ENCODE results near the gene PROSER1. TPM values are rescaled to one million over a fixed set of nuclear protein-coding genes. Genes with fewer than 3 reads are reported as not detected.

Gene PROSER1
- total and polyA plus RNA-seq, 10 of the 15 experiments (the other 5 are each of a cell fraction or from before 2014, with no cell fraction given): 14.3 to 66.0 (median 26.9) TPM

DNA sequence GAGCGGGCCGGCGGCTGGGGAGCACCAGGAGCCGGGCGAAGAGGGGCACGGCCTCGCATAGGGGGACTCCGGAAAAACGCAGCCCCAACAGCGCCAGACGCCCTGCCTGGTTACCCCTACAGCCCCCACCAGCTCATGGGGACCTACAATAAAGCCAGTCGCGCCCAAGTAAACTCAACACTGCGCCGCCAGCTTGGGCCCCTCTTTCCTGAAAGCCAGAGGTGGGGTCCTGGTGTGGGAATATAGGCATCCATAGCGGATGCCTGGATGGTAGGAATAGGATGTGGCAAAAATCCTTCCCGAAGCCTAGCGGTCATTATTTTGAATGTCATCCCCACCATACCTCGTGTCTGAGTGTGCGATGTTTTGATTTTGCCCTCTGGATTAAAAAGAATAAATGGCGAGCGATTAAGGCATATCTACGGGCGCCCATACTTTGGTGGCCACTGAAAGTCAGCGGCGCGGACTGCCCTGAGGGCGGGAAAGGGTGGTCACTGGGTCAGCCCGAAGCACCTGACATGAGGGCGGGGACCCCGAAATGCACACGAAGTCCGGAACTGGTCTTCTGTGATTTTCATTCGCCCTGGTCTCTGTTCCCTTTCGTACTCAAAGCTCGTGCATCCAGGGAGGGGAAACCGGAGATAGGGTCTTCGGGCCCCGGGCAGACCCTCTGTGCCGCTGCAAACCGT is at the start of gene PROSER1, which contains the start of gene NHLRC3 (continued):
- TF ChIP-seq BHLHE40 (IDR thresholded peaks at IDR 0.05; ENCODE audit: borderline replicate concordance in 1 of 2, low read depth in 2 of 2, low read length in 1 of 2): peak in 1 of 2 experiments; percentile 50; a peak in 2 of 4 replicates
- peak; percentile 90 for TF ChIP-seq POLR2AphosphoS5 (IDR thresholded peaks at IDR 0.05; ENCODE audit: low read length)
- TF ChIP-seq MXI1 (IDR thresholded peaks at IDR 0.05; ENCODE audit: low read depth, low read length): peak; percentile 86
- 0 out of 2 replicates have a peak, but pooled peaks have one; percentile 32 for TF ChIP-seq IRF4 (IDR thresholded peaks at IDR 0.05; ENCODE audit: low read depth, low read length)
- peak; percentile 77 for TF ChIP-seq PML (IDR thresholded peaks at IDR 0.05; ENCODE audit: low read length)
- no peak for TF ChIP-seq TCF7 (IDR thresholded peaks at IDR 0.05; ENCODE audit: borderline replicate concordance)
- TF ChIP-seq TCF12 (IDR thresholded peaks at IDR 0.05; ENCODE audit: low read depth, low read length): no peak
- TF ChIP-seq GABPA (IDR thresholded peaks at IDR 0.05; ENCODE audit: low read depth): peak; percentile 79
- peak; percentile 98 for TF ChIP-seq MYB (IDR thresholded peaks at IDR 0.05; ENCODE audit: borderline replicate concordance, low read depth, low read length)
- TF ChIP-seq MEF2B (IDR thresholded peaks at IDR 0.05; ENCODE audit: partially characterized antibody, poor library complexity, severe bottlenecking): peak; percentile 21
- peak; percentile 74 for TF ChIP-seq KLF5 (IDR thresholded peaks at IDR 0.05; ENCODE audit: partially characterized antibody)
- peak; percentile 94 for TF ChIP-seq ZNF207 (IDR thresholded peaks at IDR 0.05; ENCODE audit: borderline replicate concordance)
- peak in 1 of 2 experiments; percentile 59; a peak in 1 of 3 replicates for TF ChIP-seq EGR1 (IDR thresholded peaks at IDR 0.05; ENCODE audit: borderline replicate concordance in 1 of 2, low read depth in 2 of 2, low read length in 2 of 2)
- TF ChIP-seq, protein P1, sequence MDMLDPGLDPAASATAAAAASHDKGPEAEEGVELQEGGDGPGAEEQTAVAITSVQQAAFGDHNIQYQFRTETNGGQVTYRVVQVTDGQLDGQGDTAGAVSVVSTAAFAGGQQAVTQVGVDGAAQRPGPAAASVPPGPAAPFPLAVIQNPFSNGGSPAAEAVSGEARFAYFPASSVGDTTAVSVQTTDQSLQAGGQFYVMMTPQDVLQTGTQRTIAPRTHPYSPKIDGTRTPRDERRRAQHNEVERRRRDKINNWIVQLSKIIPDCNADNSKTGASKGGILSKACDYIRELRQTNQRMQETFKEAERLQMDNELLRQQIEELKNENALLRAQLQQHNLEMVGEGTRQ (IDR thresholded peaks at IDR 0.05; ENCODE audit: borderline replicate concordance, low read depth, low read length): peak; percentile 37
- peak; percentile 55; the same call in 1 of the 2 replicates for TF ChIP-seq ATF3 (IDR thresholded peaks at IDR 0.05; ENCODE audit: borderline replicate concordance, extremely low read depth, low read depth, low read length)
- TF ChIP-seq E2F4 (IDR thresholded peaks at IDR 0.05; ENCODE audit: low read depth, low read length): peak; percentile 85
- no peak for TF ChIP-seq ESRRA (IDR thresholded peaks at IDR 0.05; ENCODE audit: low read length)
- 0 out of 2 replicates have a peak, but pooled peaks have one; percentile 51 for TF ChIP-seq RFX5 (IDR thresholded peaks at IDR 0.05; ENCODE audit: low read depth, low read length)
- TF ChIP-seq TCF3 (IDR thresholded peaks at IDR 0.05; ENCODE audit: borderline replicate concordance, insufficient read depth, low read depth, low read length): peak; percentile 66; the same call in 1 of the 2 replicates
- 0 out of 2 replicates have a peak, but pooled peaks have one; percentile 0 for TF ChIP-seq ZNF217 (IDR thresholded peaks at IDR 0.05)
- peak; percentile 44; the same call in 1 of the 2 replicates for TF ChIP-seq RUNX3 (IDR thresholded peaks at IDR 0.05; ENCODE audit: low read length)
- TF ChIP-seq POU2F2 (IDR thresholded peaks at IDR 0.05; ENCODE audit: borderline replicate concordance, low read depth, low read length): peak; percentile 72; the same call in 2 of the 3 replicates
- no peak for TF ChIP-seq ZSCAN29 (IDR thresholded peaks at IDR 0.05)
- TF ChIP-seq ZNF24 (IDR thresholded peaks at IDR 0.05): no peak
- TF ChIP-seq BRCA1 (IDR thresholded peaks at IDR 0.05; ENCODE audit: low read depth, low read length): no peak
- TF ChIP-seq, protein P2, sequence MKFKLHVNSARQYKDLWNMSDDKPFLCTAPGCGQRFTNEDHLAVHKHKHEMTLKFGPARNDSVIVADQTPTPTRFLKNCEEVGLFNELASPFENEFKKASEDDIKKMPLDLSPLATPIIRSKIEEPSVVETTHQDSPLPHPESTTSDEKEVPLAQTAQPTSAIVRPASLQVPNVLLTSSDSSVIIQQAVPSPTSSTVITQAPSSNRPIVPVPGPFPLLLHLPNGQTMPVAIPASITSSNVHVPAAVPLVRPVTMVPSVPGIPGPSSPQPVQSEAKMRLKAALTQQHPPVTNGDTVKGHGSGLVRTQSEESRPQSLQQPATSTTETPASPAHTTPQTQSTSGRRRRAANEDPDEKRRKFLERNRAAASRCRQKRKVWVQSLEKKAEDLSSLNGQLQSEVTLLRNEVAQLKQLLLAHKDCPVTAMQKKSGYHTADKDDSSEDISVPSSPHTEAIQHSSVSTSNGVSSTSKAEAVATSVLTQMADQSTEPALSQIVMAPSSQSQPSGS (IDR thresholded peaks at IDR 0.05; ENCODE audit: low read length): peak; percentile 9; the same call in 1 of the 2 replicates
- peak; percentile 94 for TF ChIP-seq STAT1 (conservative IDR thresholded peaks at IDR 0.05)

Measured in GM12878 (cell line).